ENCODE data around the gene PARVB.
A peak's percentile ranks its signal among the peaks of the same experiment; 100 is the strongest.

The PARVB gene

GRCh38 chr22:44164031-44164430, 139.9 kb downstream of the PARVB start:
- DNase-seq, result no peak

- no peak for DNase-seq
These were observed 141.3 kb downstream of the PARVB start for GRCh38 chr22:44165286-44165874.

GRCh38 chr22:44166498-44167276, 142.6 kb downstream of the PARVB start:
- DNase-seq, result no peak

DNA sequence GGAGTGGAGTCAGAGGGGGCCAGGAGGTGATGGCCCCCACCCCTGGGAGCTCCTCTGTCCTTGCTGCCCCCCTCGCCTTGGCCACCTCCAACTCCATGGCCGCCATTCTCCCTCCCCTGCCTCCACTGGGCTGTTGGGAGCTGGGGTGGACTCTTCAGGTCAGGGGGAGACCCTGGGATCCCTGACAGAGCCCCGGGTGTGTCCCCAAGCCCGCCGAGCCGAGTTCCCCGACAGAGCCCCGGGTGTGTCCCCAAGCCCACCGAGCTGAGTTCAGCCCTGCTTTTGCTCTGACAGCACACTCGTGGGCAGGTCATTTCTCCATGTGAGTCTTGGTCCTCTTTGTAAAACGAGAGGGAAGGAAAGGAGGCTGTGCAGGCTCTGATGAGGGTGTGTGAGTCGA, 143.4 kb downstream of the PARVB start:
- no peak for DNase-seq

- no peak for DNase-seq
These were observed 144.1 kb downstream of the PARVB start for GRCh38 chr22:44168206-44168605.

DNA sequence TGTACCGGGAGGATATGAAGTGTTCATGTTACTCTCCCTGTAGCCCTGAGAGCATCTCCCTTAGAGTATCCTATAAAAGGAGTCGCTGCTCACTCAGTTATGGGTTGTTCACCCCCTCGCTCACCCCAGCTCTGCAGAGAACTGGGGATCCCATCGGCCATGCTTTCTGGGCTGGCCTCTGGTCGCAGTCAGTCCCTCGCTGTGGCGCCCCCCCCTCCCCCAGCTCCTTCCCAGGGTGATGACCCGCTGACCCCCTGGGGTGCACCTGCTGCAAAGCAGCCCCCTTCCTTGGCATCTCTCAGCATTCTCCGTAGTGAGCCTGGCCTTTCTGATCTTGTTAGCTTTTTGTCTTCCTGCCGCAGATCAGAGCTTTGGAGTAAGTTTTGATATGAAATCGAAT, 146.4 kb downstream of the PARVB start:
- DNase-seq, result no peak

DNA sequence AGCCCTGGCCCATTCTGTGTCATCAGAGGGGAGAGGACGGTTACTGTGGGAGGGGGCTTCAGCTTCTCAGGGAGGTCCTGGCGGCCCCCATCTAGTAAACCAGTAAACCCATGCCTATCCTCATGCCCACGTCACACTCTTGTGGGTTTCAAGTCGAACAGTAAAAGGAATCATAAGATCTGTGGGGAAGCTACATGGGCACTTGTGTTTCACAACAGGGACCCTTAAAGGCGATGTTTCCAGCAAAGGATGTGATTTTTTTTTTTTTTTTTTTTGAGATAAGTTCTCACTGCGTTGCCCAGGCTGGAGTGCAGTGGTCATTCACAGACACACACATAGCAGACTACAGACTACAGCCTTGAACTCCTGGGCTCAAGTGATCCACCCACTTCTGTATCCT, 147.5 kb downstream of the PARVB start:
- DNase-seq, result no peak

GRCh38 chr22:44172370-44173108, 148.4 kb downstream of the PARVB start:
- DNase-seq, result no peak

DNA sequence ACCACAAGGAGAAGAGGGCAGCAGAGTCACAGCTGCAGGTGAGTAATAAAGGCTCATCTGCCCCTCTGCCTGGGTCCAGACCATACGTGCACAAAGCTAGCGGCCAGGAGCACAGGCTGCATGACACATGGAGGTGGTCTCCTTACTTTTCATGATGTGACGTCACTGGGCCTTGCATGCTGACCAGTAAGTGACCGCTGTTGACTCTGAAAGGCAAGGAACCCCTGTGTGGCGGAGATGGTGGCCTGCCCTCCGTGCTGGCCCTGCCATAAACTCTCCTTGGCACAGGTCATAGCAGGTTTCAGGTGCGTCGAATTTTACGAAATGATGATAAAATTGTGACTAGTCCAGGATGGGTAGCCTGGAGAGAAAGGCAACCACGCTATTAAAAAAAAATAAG, 149.1 kb downstream of the PARVB start:
- DNase-seq, result no peak

GRCh38 chr22:44175676-44176075, 151.6 kb downstream of the PARVB start:
- DNase-seq, result no peak

- no peak for DNase-seq
These were observed 155.3 kb downstream of the PARVB start for GRCh38 chr22:44179196-44179988.

DNA sequence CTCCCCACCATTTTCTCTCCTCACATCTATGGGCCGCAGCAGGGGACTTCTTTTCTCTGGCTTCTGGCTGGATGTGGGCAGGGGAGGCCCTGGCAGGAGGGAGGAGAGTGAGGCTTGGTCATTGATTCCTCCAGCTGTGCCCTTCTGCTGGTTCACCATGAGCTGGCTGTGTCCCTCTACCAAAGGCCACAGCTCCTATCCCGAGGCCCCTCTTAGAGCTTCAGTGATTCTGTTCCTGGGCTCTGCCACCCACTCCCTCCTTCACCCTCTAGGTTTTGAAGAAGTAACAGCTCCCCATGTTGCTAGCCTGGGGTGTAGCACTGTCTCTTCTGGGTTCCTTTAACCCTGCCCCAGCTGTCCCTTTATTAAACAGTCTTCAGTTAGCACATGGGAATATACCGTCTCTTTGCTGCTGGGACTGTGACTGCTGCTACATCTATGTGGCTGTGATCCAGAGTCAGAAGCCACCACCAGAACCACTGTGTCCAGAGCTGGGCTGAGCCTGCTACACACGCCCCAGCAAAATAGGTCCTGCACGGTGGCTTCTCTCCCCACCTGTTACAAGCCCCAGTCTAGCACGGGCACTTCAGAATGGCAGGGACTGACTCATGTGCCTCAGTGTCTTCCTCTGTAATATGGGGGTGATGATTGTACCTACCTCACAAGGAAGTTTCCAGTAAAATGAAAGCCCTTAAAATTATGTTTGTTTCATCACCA, 156.0 kb downstream of the PARVB start:
- DNase-seq, result no peak

GRCh38 chr22:44180706-44181032, 156.6 kb downstream of the PARVB start, which contains the start of gene PARVG:
Gene PARVG, plus strand, starts transcription at chr22:44180925. Its CDS starts 2,405 bp downstream, at chr22:44183330.
- DNase-seq, result peak; percentile 33

DNA sequence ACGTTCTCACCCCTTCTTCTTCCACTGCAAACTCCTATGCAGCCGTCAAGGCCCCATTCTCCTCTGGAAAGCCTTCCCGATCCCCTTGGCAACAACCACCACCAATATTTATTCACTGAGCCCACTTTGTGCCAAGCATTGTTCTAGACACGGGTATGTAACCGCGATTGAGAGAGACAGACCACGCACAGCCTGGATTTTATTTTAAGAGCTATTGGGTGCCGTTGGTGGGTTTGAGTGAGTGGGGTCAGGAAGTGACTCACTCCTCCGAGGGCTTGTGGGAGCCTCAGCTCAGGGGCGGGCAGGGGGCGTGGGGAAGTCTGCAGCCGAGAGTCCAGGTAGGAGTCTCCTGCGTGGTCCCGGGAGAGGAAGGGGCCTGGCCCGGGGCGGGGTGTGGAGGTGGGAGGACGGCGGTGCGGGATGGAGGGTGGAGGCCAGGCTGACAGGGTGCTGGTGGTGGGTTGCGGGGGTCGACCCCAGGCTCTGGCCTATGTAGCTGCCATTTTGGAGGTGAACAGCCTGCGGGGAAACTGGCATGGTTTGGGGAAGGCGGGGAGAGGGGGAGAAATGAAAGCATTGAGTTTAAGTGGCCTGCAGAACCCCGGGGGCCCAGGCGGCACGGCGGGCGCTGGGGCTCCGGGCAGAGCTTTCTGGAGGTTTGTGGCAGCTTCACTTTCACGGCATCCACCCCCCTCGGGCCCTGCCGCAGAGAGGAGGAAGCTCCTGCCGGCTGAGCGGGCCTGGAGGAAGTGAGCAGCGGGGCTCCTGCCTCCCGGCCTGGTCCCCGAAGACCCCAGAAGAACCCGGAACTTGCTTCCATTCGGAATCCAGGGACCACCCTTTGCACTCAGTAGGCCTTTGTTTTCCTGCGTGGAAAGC, 157.2 kb downstream of the PARVB start:
- DNase-seq, result peak; percentile 72

DNA sequence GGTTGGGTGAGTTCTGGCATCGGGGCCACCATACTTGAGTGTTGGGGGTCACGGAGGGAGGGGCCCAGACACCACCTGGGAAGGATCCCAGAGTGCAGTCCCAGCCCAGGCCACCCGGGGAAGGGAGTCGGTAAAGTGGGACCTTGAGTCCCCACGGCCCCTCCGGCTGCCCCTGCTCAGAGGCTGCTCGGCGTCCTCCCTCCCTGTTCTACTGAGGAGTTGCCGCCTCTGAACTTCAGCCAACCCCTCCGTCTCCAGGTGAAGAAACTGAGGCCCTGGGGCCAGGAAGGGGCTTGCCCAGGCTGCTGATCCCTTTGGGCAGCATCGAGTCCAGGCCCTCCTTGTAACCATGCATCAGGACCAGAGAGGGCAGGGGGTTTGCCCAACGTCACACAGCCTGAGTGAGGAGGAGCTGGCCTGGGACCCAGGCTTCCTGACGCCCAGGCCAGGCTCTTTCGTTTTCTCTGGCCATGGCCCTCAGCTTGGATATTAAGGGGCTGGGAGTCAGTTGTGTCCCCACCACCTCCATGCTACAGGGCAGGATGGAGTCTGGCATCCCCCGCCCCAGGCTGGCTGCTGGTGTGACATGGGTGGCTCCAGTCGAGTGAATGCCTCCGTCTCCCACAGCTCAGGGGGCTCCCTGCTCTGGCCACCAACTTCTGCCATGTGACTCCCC, 157.9 kb downstream of the PARVB start:
- no peak for DNase-seq

DNA sequence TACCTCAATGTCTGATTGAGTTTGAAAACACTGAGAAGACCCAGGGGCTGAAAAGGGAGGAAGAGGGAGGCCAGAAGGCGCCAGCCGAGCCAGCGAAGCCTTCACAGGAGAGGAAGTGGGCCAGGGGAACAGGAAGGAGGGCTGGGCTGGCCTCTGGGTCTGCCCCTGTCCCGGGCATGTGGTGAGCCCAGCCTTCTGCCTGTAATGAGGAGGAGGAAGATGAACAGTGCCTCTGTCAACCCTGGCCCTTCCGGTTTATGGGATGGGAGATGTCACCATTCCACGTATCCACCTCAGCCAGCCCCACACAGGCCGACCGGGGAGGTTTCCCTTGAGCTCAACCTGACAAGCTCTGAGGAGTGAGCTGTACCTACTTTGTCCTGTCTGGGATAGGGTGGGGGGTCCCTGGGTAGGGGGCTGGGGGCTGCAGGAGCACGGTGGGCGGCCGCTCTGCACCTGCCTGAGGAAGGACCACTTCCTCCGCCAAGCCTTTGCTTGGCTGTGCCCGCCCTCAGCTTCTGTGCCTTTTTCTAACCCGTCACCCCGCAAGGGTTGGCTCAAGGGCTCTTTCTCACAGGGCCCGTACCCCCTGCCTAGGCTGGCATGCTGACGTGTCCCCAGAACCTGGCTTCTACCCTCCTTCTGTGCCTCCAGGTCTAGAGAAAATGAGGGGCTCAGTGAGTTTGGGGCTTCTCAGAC, 158.6 kb downstream of the PARVB start:
- DNase-seq, result peak; percentile 34

- peak; percentile 11 for DNase-seq
These were observed 159.1 kb downstream of the PARVB start for GRCh38 chr22:44183287-44183588.

DNA sequence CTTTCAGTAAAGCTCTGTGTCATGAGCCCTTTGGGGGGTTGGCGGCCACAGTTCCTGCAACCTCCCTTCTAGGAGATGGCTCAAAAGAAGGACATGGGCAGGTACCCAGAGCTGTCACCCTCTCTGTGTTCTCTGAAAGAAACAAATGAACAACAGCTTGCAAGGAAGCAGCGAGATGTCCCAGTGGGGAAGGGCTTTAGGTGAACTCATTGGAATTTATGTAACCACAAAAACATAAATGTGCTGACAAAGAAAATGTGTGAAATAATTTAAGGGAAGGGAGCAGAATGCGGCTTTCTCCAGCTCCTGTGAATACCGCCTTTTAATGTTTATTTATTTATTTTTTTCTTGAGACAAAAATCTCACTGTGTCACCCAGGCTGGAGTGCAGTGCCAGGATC, 159.9 kb downstream of the PARVB start:
- DNase-seq, result no peak

GRCh38 chr22:44185237-44186120, 161.4 kb downstream of the PARVB start:
- no peak for DNase-seq

Measured in activated naive CD4-positive, alpha-beta T cell treated with Interleukin-2 at 50 U/mL for 16 hours (primary cell).